Breast epithelium (tissue), 4 donors: ENCODE measurements around the gene TEX2. TPM values are rescaled to one million over a fixed set of nuclear protein-coding genes. Genes with fewer than 3 reads are reported as not detected.

ENCODE experiments used
- DNase-seq, 2 donors: peaks; one replicate each; pipeline ENCODE4 v3.0.0-alpha.2; 2019; ENCODE audit warnings: low spot score in 2 of 2
- H3K27ac ChIP-seq, 2 donors: fragments of 200-600 bp; sonication (generic) in 1 of 2; one replicate each; pipeline ENCODE4 v1.5.1; 2016 to 2019; ENCODE audit warnings: mild to moderate bottlenecking in 1 of 2
- H3K27me3 ChIP-seq, 2 donors: fragments of 200-600 bp; sonication (generic) in 1 of 2; one replicate each; pipeline versions ENCODE4 v1.5.1 to v1.6.0; 2017 to 2019; ENCODE audit warnings: control low read depth in 1 of 2, mild to moderate bottlenecking in 1 of 2
- H3K36me3 ChIP-seq: fragments of 200-600 bp; one replicate; pipeline ENCODE4 v1.5.1; 2019
- H3K4me1 ChIP-seq, 2 donors: fragments of 200-600 bp; sonication (generic); one replicate each; pipeline ENCODE4 v1.5.1; 2016 to 2019; ENCODE audit warnings: control low read depth in 1 of 2
- H3K4me3 ChIP-seq, 3 donors: fragments of 200-600 bp; sonication (generic); 1 replicate in 2 of 3; 2 replicates in 1 of 3; pipeline ENCODE4 v1.5.1; 2016 to 2019; ENCODE audit warnings: mild to moderate bottlenecking in 3 of 3, moderate library complexity in 2 of 3
- H3K9me3 ChIP-seq, 2 donors: fragments of 200-600 bp; sonication (generic) in 1 of 2; one replicate each; pipeline ENCODE4 v1.5.1; 2016 to 2019; ENCODE audit warnings: control low read depth in 1 of 2
- CTCF ChIP-seq, 3 donors: fragments of 450-650 bp; IDR thresholded peaks; one replicate each; pipeline ENCODE4 v1.5.1; 2016 to 2017; ENCODE audit warnings: antibody characterized with exemption in 3 of 3, mild to moderate bottlenecking in 3 of 3, moderate library complexity in 3 of 3
- POLR2A ChIP-seq: fragments of 450-650 bp; IDR thresholded peaks from one replicate; pipeline ENCODE4 v1.6.1; 2016; ENCODE audit warnings: antibody characterized with exemption, mild to moderate bottlenecking, moderate library complexity
- POLR2AphosphoS5 ChIP-seq, 3 donors: sonication (generic); formaldehyde crosslinking; IDR thresholded peaks; one replicate each; pipeline ENCODE4 v1.6.1; 2017; ENCODE audit warnings: antibody characterized with exemption in 3 of 3
- intact Hi-C: fragments of 100-400 bp; cut with DNase I; formaldehyde crosslinking; loops from one replicate; pipeline ENCODE4 v1.15.1; 2023; ENCODE audit warnings: low total_unique reads
- total RNA-seq, 3 donors: library from RNA; depleted of rRNA; stranded (reverse); fragments of >200 nt; gene quantifications; one replicate each; pipeline ENCODE4 v1.1.0, GENCODE V29; 2016

TEX2 gene
- total RNA-seq, 3 donors from 2014 or later: 47.5 to 70.7 (median 69.6) TPM

- no peak for DNase-seq
- TF ChIP-seq CTCF (IDR thresholded peaks at IDR 0.05): no peak
- no peak for TF ChIP-seq POLR2AphosphoS5 (IDR thresholded peaks at IDR 0.05)
- no peak for TF ChIP-seq POLR2A
- H3K4me1 ChIP-seq: peaks cover 0 to 10% of the 10 kb centered on the region in 2 donors
- H3K27ac ChIP-seq: peak overlapping the region in 1 of 2 donors; percentile 8
- H3K36me3 ChIP-seq: no peaks in the 10 kb centered on the region
- H3K4me3 ChIP-seq: no peak overlapping the region
- H3K9me3 ChIP-seq: no peaks in the 10 kb centered on the region
- no peaks in the 10 kb centered on the region for H3K27me3 ChIP-seq
- intact Hi-C loops: no loop called here
Observed at GRCh38 chr17:64252831-64253230, 10.2 kb downstream of the TEX2 start.

- H3K27ac ChIP-seq: peak overlapping the region; percentile 75 to 82
- H3K27me3 ChIP-seq: no peaks in the 10 kb centered on the region
- DNase-seq: no peak
- no peak overlapping the region for H3K4me3 ChIP-seq
- intact Hi-C loops: no loop called here
- H3K4me1 ChIP-seq: peaks cover 0 to 10% of the 10 kb centered on the region in 2 donors
- TF ChIP-seq CTCF (IDR thresholded peaks at IDR 0.05) (no peak), POLR2AphosphoS5 (IDR thresholded peaks at IDR 0.05) (no peak), POLR2A (no peak)
- no peaks in the 10 kb centered on the region for H3K9me3 ChIP-seq
- no peaks in the 10 kb centered on the region for H3K36me3 ChIP-seq
Observed at GRCh38 chr17:64250233-64250835, 12.7 kb downstream of the TEX2 start.

- Histone ChIP-seq H3K4me3 (no peak overlapping the region), H3K36me3 (no peaks in the 10 kb centered on the region), H3K9me3 (no peaks in the 10 kb centered on the region), H3K4me1 (peaks cover 0 to 9% of the 10 kb centered on the region in 2 donors), H3K27me3 (no peaks in the 10 kb centered on the region), H3K27ac (peak overlapping the region in 1 of 2 donors; percentile 82)
- intact Hi-C loops: no loop called here
- DNase-seq: no peak
- TF ChIP-seq POLR2AphosphoS5 (IDR thresholded peaks at IDR 0.05) (no peak), CTCF (IDR thresholded peaks at IDR 0.05) (no peak), POLR2A (no peak)
Observed at GRCh38 chr17:64247836-64248235, 15.2 kb downstream of the TEX2 start.

GRCh38 chr17:64245218-64246145 lies 17.6 kb downstream of the TEX2 start:
- H3K4me3 ChIP-seq: no peak overlapping the region
- TF ChIP-seq CTCF (IDR thresholded peaks at IDR 0.05): no peak
- TF ChIP-seq POLR2A: no peak
- no peak for TF ChIP-seq POLR2AphosphoS5 (IDR thresholded peaks at IDR 0.05)
- no peaks in the 10 kb centered on the region for H3K27me3 ChIP-seq
- DNase-seq: no peak
- no peaks in the 10 kb centered on the region for H3K36me3 ChIP-seq
- no peak overlapping the region for H3K27ac ChIP-seq
- H3K4me1 ChIP-seq: peaks cover 2 to 6% of the 10 kb centered on the region in 2 donors
- no peaks in the 10 kb centered on the region for H3K9me3 ChIP-seq
- intact Hi-C loops: no loop called here

- Histone ChIP-seq H3K36me3 (no peaks in the 10 kb centered on the region), H3K9me3 (no peaks in the 10 kb centered on the region), H3K4me1 (peaks cover 3 to 10% of the 10 kb centered on the region in 2 donors), H3K27ac (no peak overlapping the region), H3K4me3 (no peak overlapping the region), H3K27me3 (no peaks in the 10 kb centered on the region)
- intact Hi-C loops: no loop called here
- DNase-seq: no peak
- TF ChIP-seq POLR2AphosphoS5 (IDR thresholded peaks at IDR 0.05): no peak
- TF ChIP-seq CTCF (IDR thresholded peaks at IDR 0.05): no peak
- no peak for TF ChIP-seq POLR2A
Observed at GRCh38 chr17:64244165-64244564, 18.9 kb downstream of the TEX2 start.
